SK-N-SH (cell line): ENCODE data around the gene MACROD2.

Source experiments
- GATA2 ChIP-seq: sonication (generic); formaldehyde crosslinking; IDR thresholded peaks from 2 replicates; pipeline ENCODE4 v1.5.0; 2020; ENCODE audit warnings: mild to moderate bottlenecking, missing genetic modification reagents
- PBX3 ChIP-seq: IDR thresholded peaks from 2 replicates; pipeline ENCODE4; 2012
- POLR2AphosphoS5 ChIP-seq: IDR thresholded peaks from 2 replicates; pipeline ENCODE4 v1.6.1; 2012; ENCODE audit warnings: low read depth, low read length

GRCh38 chr20:15232243-15232642 is 1236.9 kb downstream of the MACROD2 start:
- TF ChIP-seq PBX3 (no peak), POLR2AphosphoS5 (no peak), GATA2 (CRISPR knock-in tag) (no peak)
